ENCODE results near the gene RPS6KA5.

DNA sequence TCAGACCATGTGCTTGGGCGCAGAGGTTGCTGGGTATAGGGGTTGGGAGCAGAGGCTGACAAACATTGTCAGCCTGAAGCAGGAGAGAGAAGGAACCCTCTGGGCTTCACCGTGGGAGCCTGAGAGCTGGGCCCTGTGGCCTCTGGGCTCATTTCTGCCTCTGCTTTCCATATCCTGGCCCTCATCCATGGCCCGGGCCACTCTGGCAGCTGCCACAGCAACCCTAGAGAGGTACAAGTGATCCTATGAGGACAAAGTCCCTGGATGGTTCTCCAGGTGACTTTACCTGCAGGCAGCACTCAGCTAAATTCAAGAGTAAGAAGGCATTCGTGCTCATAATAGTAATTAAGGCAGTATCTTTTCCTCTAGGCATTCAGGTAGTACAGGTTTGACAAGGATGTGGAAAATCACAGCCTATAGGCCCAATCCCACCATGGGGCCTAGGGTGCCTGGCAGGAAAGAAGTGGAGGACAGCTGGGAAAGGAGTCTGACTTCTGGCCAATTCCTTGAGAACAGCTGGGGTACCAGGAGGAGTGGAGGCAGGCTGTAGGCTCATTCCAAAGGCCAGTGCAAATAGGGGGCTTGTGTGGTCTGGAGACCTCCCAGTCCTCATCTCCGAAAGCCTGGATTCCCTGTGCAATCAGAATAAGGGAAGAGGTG lies 240.6 kb downstream of the RPS6KA5 start:
- TF ChIP-seq, protein P1, sequence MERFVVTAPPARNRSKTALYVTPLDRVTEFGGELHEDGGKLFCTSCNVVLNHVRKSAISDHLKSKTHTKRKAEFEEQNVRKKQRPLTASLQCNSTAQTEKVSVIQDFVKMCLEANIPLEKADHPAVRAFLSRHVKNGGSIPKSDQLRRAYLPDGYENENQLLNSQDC (CRISPR knock-in tag; IDR thresholded peaks at IDR 0.05) = no peak
- TF ChIP-seq TEAD2 (tag; IDR thresholded peaks at IDR 0.05) (no peak), RAD21 (CRISPR knock-in tag; conservative IDR thresholded peaks at IDR 0.05 in 1 of 2, IDR thresholded peaks at IDR 0.05 in 1 of 2) (no peak), ZBTB1 (CRISPR knock-in tag; IDR thresholded peaks at IDR 0.05; ENCODE audit: borderline replicate concordance, low read depth) (no peak), GTF2A2 (tag; IDR thresholded peaks at IDR 0.05) (no peak), SAFB2 (IDR thresholded peaks at IDR 0.05; ENCODE audit: borderline replicate concordance, low read depth, low read length, severe bottlenecking) (no peak), PHF8 (IDR thresholded peaks at IDR 0.05; ENCODE audit: borderline replicate concordance, low read length) (no peak), ZNF174 (CRISPR knock-in tag; IDR thresholded peaks at IDR 0.05) (no peak), BHLHE40 (IDR thresholded peaks at IDR 0.05; ENCODE audit: low read length) (no peak), NCOR1 (IDR thresholded peaks at IDR 0.05) (no peak)
- TF ChIP-seq, protein P2, sequence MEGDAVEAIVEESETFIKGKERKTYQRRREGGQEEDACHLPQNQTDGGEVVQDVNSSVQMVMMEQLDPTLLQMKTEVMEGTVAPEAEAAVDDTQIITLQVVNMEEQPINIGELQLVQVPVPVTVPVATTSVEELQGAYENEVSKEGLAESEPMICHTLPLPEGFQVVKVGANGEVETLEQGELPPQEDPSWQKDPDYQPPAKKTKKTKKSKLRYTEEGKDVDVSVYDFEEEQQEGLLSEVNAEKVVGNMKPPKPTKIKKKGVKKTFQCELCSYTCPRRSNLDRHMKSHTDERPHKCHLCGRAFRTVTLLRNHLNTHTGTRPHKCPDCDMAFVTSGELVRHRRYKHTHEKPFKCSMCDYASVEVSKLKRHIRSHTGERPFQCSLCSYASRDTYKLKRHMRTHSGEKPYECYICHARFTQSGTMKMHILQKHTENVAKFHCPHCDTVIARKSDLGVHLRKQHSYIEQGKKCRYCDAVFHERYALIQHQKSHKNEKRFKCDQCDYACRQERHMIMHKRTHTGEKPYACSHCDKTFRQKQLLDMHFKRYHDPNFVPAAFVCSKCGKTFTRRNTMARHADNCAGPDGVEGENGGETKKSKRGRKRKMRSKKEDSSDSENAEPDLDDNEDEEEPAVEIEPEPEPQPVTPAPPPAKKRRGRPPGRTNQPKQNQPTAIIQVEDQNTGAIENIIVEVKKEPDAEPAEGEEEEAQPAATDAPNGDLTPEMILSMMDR (IDR thresholded peaks at IDR 0.05 in 2 of 3, conservative IDR thresholded peaks at IDR 0.05 in 1 of 3; ENCODE audit: insufficient read depth in 2 of 3, low read depth in 1 of 3, low read length in 3 of 3) = no peak
- TF ChIP-seq, protein P3, sequence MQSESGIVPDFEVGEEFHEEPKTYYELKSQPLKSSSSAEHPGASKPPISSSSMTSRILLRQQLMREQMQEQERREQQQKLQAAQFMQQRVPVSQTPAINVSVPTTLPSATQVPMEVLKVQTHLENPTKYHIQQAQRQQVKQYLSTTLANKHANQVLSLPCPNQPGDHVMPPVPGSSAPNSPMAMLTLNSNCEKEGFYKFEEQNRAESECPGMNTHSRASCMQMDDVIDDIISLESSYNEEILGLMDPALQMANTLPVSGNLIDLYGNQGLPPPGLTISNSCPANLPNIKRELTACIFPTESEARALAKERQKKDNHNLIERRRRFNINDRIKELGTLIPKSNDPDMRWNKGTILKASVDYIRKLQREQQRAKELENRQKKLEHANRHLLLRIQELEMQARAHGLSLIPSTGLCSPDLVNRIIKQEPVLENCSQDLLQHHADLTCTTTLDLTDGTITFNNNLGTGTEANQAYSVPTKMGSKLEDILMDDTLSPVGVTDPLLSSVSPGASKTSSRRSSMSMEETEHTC (IDR thresholded peaks at IDR 0.05) = no peak
- TF ChIP-seq, protein P4, sequence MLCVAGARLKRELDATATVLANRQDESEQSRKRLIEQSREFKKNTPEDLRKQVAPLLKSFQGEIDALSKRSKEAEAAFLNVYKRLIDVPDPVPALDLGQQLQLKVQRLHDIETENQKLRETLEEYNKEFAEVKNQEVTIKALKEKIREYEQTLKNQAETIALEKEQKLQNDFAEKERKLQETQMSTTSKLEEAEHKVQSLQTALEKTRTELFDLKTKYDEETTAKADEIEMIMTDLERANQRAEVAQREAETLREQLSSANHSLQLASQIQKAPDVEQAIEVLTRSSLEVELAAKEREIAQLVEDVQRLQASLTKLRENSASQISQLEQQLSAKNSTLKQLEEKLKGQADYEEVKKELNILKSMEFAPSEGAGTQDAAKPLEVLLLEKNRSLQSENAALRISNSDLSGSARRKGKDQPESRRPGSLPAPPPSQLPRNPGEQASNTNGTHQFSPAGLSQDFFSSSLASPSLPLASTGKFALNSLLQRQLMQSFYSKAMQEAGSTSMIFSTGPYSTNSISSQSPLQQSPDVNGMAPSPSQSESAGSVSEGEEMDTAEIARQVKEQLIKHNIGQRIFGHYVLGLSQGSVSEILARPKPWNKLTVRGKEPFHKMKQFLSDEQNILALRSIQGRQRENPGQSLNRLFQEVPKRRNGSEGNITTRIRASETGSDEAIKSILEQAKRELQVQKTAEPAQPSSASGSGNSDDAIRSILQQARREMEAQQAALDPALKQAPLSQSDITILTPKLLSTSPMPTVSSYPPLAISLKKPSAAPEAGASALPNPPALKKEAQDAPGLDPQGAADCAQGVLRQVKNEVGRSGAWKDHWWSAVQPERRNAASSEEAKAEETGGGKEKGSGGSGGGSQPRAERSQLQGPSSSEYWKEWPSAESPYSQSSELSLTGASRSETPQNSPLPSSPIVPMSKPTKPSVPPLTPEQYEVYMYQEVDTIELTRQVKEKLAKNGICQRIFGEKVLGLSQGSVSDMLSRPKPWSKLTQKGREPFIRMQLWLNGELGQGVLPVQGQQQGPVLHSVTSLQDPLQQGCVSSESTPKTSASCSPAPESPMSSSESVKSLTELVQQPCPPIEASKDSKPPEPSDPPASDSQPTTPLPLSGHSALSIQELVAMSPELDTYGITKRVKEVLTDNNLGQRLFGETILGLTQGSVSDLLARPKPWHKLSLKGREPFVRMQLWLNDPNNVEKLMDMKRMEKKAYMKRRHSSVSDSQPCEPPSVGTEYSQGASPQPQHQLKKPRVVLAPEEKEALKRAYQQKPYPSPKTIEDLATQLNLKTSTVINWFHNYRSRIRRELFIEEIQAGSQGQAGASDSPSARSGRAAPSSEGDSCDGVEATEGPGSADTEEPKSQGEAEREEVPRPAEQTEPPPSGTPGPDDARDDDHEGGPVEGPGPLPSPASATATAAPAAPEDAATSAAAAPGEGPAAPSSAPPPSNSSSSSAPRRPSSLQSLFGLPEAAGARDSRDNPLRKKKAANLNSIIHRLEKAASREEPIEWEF (CRISPR knock-in tag; IDR thresholded peaks at IDR 0.05) = no peak
- TF ChIP-seq, protein P5, sequence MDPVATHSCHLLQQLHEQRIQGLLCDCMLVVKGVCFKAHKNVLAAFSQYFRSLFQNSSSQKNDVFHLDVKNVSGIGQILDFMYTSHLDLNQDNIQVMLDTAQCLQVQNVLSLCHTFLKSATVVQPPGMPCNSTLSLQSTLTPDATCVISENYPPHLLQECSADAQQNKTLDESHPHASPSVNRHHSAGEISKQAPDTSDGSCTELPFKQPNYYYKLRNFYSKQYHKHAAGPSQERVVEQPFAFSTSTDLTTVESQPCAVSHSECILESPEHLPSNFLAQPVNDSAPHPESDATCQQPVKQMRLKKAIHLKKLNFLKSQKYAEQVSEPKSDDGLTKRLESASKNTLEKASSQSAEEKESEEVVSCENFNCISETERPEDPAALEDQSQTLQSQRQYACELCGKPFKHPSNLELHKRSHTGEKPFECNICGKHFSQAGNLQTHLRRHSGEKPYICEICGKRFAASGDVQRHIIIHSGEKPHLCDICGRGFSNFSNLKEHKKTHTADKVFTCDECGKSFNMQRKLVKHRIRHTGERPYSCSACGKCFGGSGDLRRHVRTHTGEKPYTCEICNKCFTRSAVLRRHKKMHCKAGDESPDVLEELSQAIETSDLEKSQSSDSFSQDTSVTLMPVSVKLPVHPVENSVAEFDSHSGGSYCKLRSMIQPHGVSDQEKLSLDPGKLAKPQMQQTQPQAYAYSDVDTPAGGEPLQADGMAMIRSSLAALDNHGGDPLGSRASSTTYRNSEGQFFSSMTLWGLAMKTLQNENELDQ (CRISPR knock-in tag; IDR thresholded peaks at IDR 0.05; ENCODE audit: borderline replicate concordance) = no peak
